HEK293 (cell line): ENCODE data around the gene KLK1.

Source experiments
- CTCF ChIA-PET: fragments of 350-600 bp; formaldehyde crosslinking; extraction: SDS; loops from one replicate; lab custom pipeline; 2021; ENCODE audit warnings: antibody characterized with exemption; lab: Yijun Ruan, JAX
- POLR2A ChIA-PET: fragments of 300-600 bp; formaldehyde crosslinking; extraction: SDS; loops from one replicate; lab custom pipeline; 2020; ENCODE audit warnings: antibody characterized with exemption, inconsistent platforms; lab: Yijun Ruan, JAX
- H3K27ac ChIP-seq: fragments of 200-500 bp; sonication (Bioruptor generic); 2 replicates; pipeline ENCODE4 v1.5.1; 2014; ENCODE audit warnings: low read depth, low read length, control low read depth, inconsistent platforms; ENCODE audit errors: extremely low read depth
- H3K36me3 ChIP-seq, 2 experiments: fragments of 200-500 bp in 1 of 2; sonication (Bioruptor generic) in 1 of 2; 1 replicate in 1 of 2; 2 replicates in 1 of 2; pipeline ENCODE4 v1.5.1; 2014 to 2017; ENCODE audit warnings: inconsistent platforms in 2 of 2, low read length in 2 of 2; ENCODE audit not compliant: control insufficient read depth in 2 of 2, insufficient read depth in 1 of 2
- H3K4me1 ChIP-seq: fragments of 200-500 bp; sonication (Bioruptor generic); 2 replicates; pipeline ENCODE4 v1.5.1; 2014; ENCODE audit warnings: mild to moderate bottlenecking, low read length, inconsistent platforms; ENCODE audit not compliant: control insufficient read depth, insufficient read depth
- H3K4me3 ChIP-seq: 2 replicates; pipeline ENCODE4 v1.5.1; 2011; ENCODE audit warnings: low read depth, mild to moderate bottlenecking, control low read depth, low read length, moderate library complexity
- H3K9me3 ChIP-seq: fragments of 200-500 bp; sonication (Bioruptor generic); 2 replicates; pipeline ENCODE4 v1.5.1; 2014; ENCODE audit warnings: low read depth, low read length, inconsistent platforms; ENCODE audit not compliant: control insufficient read depth, insufficient read depth
- GLIS1 ChIP-seq: fragments of 450-650 bp; formaldehyde crosslinking; IDR thresholded peaks from 2 replicates; pipeline ENCODE4 v1.5.1; 2016; ENCODE audit warnings: missing biosample characterization, missing genetic modification characterization
- GLIS2 ChIP-seq: fragments of 450-650 bp; formaldehyde crosslinking; IDR thresholded peaks from 2 replicates; pipeline ENCODE4 v1.5.1; 2016; ENCODE audit warnings: missing biosample characterization, missing genetic modification characterization
- OSR2 ChIP-seq: fragments of 450-650 bp; formaldehyde crosslinking; IDR thresholded peaks from 2 replicates; pipeline ENCODE4 v1.5.1; 2016; ENCODE audit warnings: missing biosample characterization, missing genetic modification characterization
- PRDM10 ChIP-seq: fragments of 450-650 bp; formaldehyde crosslinking; IDR thresholded peaks from 2 replicates; pipeline ENCODE4 v1.5.1; 2016; ENCODE audit warnings: missing biosample characterization, missing genetic modification characterization
- PRDM6 ChIP-seq: fragments of 450-650 bp; formaldehyde crosslinking; IDR thresholded peaks from 2 replicates; pipeline ENCODE4 v1.5.1; 2017; ENCODE audit warnings: missing biosample characterization, missing genetic modification characterization
- SCRT1 ChIP-seq: fragments of 450-650 bp; formaldehyde crosslinking; IDR thresholded peaks from 2 replicates; pipeline ENCODE4 v1.5.1; 2016; ENCODE audit warnings: missing biosample characterization, missing genetic modification characterization, borderline replicate concordance
- SCRT2 ChIP-seq: fragments of 450-650 bp; formaldehyde crosslinking; IDR thresholded peaks from 2 replicates; pipeline ENCODE4 v1.5.1; 2016; ENCODE audit warnings: missing biosample characterization, missing genetic modification characterization
- TCF7L2 ChIP-seq: IDR thresholded peaks from 2 replicates; pipeline ENCODE4 v1.6.1; 2011; ENCODE audit warnings: low read depth, mild to moderate bottlenecking, inconsistent platforms, low read length, moderate library complexity, borderline replicate concordance
- ZBTB44 ChIP-seq: fragments of 450-650 bp; IDR thresholded peaks from 2 replicates; pipeline ENCODE4 v1.5.1; 2018; ENCODE audit warnings: missing biosample characterization, mild to moderate bottlenecking, missing genetic modification characterization
- ZBTB7A ChIP-seq: fragments of 450-650 bp; formaldehyde crosslinking; IDR thresholded peaks from 2 replicates; pipeline ENCODE4 v1.5.1; 2016; ENCODE audit warnings: low read depth, missing biosample characterization, missing genetic modification characterization
- ZFP41 ChIP-seq: fragments of 450-650 bp; formaldehyde crosslinking; IDR thresholded peaks from 2 replicates; pipeline ENCODE4 v1.5.1; 2016; ENCODE audit warnings: missing biosample characterization, missing genetic modification characterization, borderline replicate concordance
- ZNF112 ChIP-seq: fragments of 450-650 bp; formaldehyde crosslinking; IDR thresholded peaks from 2 replicates; pipeline ENCODE4 v1.5.0; 2017; ENCODE audit warnings: missing biosample characterization, missing genetic modification characterization
- ZNF248 ChIP-seq: fragments of 450-650 bp; formaldehyde crosslinking; IDR thresholded peaks from 2 replicates; pipeline ENCODE4 v1.5.1; 2017; ENCODE audit warnings: missing biosample characterization, missing genetic modification characterization
- ZNF398 ChIP-seq: fragments of 450-650 bp; formaldehyde crosslinking; IDR thresholded peaks from 2 replicates; pipeline ENCODE4 v1.5.1; 2017; ENCODE audit warnings: missing biosample characterization, missing genetic modification characterization
- ZNF433 ChIP-seq: fragments of 450-650 bp; formaldehyde crosslinking; IDR thresholded peaks from 2 replicates; pipeline ENCODE4 v1.5.1; 2016; ENCODE audit warnings: missing biosample characterization, missing genetic modification characterization, low read depth
- ZNF501 ChIP-seq: fragments of 450-650 bp; formaldehyde crosslinking; IDR thresholded peaks from 2 replicates; pipeline ENCODE4 v1.5.1; 2016; ENCODE audit warnings: missing biosample characterization, missing genetic modification characterization
- ZNF521 ChIP-seq: fragments of 450-650 bp; formaldehyde crosslinking; IDR thresholded peaks from 2 replicates; pipeline ENCODE4 v1.5.1; 2017; ENCODE audit warnings: missing biosample characterization, mild to moderate bottlenecking, missing genetic modification characterization
- ZNF580 ChIP-seq: fragments of 450-650 bp; formaldehyde crosslinking; IDR thresholded peaks from 2 replicates; pipeline ENCODE4 v1.5.1; 2016; ENCODE audit warnings: missing biosample characterization, missing genetic modification characterization
- ZNF621 ChIP-seq: fragments of 450-650 bp; formaldehyde crosslinking; IDR thresholded peaks from 2 replicates; pipeline ENCODE4 v1.5.1; 2017; ENCODE audit warnings: missing biosample characterization, missing genetic modification characterization
- ZNF654 ChIP-seq: fragments of 450-650 bp; formaldehyde crosslinking; IDR thresholded peaks from 2 replicates; pipeline ENCODE4 v1.5.1; 2016; ENCODE audit warnings: low read depth, missing biosample characterization, missing genetic modification characterization
- ZNF670 ChIP-seq: fragments of 450-650 bp; formaldehyde crosslinking; IDR thresholded peaks from 2 replicates; pipeline ENCODE4 v1.5.1; 2016; ENCODE audit warnings: missing biosample characterization, missing genetic modification characterization, low read depth
- ZNF747 ChIP-seq: fragments of 450-650 bp; formaldehyde crosslinking; IDR thresholded peaks from 2 replicates; pipeline ENCODE4 v1.5.1; 2016; ENCODE audit warnings: missing biosample characterization, missing genetic modification characterization
- ZNF792 ChIP-seq: fragments of 450-650 bp; formaldehyde crosslinking; IDR thresholded peaks from 2 replicates; pipeline ENCODE4 v1.5.1; 2016; ENCODE audit warnings: missing biosample characterization, missing genetic modification characterization
- ZNF843 ChIP-seq: fragments of 450-650 bp; formaldehyde crosslinking; IDR thresholded peaks from 2 replicates; pipeline ENCODE4 v1.5.1; 2016; ENCODE audit warnings: missing biosample characterization, missing genetic modification characterization

KLK1 gene

GRCh38 chr19:50804420-50805272 is 18.9 kb downstream of the KLK1 start (continued):
- TF ChIP-seq ZFP41 (tag by site-specific recombination) (0 out of 2 replicates have a peak, but pooled peaks have one; percentile 73), ZNF501 (peak; percentile 76), PRDM10 (tag by site-specific recombination) (0 out of 2 replicates have a peak, but pooled peaks have one; percentile 53), ZNF248 (tag by site-specific recombination) (no peak), ZNF670 (tag by site-specific recombination) (no peak), ZNF112 (tag by site-specific recombination) (no peak), ZNF792 (tag by site-specific recombination) (no peak), ZNF433 (tag by site-specific recombination) (no peak), GLIS2 (tag by site-specific recombination) (peak; percentile 66; the same call in 1 of the 2 replicates), ZBTB7A (no peak), GLIS1 (tag by site-specific recombination) (peak; percentile 30; the same call in 1 of the 2 replicates)

GRCh38 chr19:50803633-50804419 is 19.8 kb downstream of the KLK1 start:
- POLR2A ChIA-PET, result interaction anchor here (0.6 to 5.3 kb wide), 19 partner anchors 11 to 601 kb away, joined by 3 to 85 read pairs (median 5); partner anchors contain the start of genes ACP4, KLK15 and MYH14
- CTCF ChIA-PET, result interaction anchor here (0.6 to 6.5 kb wide), 2 partner anchors 118 to 452 kb away, joined by 3 to 52 read pairs; no protein-coding TSS in a partner anchor
- H3K27ac ChIP-seq, result peak overlapping the region; percentile 99
- TF ChIP-seq ZNF747 (tag by site-specific recombination) (no peak), ZNF654 (tag by site-specific recombination) (no peak), ZNF521 (tag by site-specific recombination) (no peak), ZNF580 (tag by site-specific recombination) (no peak), ZBTB44 (no peak), ZNF621 (tag by site-specific recombination) (no peak), ZNF398 (tag by site-specific recombination) (peak; percentile 7; the same call in 1 of the 2 replicates), PRDM6 (tag by site-specific recombination) (no peak), ZNF843 (tag by site-specific recombination) (no peak), TCF7L2 (no peak), SCRT2 (tag by site-specific recombination) (no peak), OSR2 (no peak), SCRT1 (no peak)

More at GRCh38 chr19:50803633-50804419, 19.8 kb downstream of the KLK1 start:
- H3K4me3 ChIP-seq, result peak overlapping the region; percentile 79
- H3K36me3 ChIP-seq, result peaks cover 32 to 47% of the 10 kb centered on the region in 2 experiments
- no peaks in the 10 kb centered on the region for H3K9me3 ChIP-seq
- peaks cover 11% of the 10 kb centered on the region for H3K4me1 ChIP-seq
